ENCODE results near the gene CUX1.

The CUX1 gene

DNA sequence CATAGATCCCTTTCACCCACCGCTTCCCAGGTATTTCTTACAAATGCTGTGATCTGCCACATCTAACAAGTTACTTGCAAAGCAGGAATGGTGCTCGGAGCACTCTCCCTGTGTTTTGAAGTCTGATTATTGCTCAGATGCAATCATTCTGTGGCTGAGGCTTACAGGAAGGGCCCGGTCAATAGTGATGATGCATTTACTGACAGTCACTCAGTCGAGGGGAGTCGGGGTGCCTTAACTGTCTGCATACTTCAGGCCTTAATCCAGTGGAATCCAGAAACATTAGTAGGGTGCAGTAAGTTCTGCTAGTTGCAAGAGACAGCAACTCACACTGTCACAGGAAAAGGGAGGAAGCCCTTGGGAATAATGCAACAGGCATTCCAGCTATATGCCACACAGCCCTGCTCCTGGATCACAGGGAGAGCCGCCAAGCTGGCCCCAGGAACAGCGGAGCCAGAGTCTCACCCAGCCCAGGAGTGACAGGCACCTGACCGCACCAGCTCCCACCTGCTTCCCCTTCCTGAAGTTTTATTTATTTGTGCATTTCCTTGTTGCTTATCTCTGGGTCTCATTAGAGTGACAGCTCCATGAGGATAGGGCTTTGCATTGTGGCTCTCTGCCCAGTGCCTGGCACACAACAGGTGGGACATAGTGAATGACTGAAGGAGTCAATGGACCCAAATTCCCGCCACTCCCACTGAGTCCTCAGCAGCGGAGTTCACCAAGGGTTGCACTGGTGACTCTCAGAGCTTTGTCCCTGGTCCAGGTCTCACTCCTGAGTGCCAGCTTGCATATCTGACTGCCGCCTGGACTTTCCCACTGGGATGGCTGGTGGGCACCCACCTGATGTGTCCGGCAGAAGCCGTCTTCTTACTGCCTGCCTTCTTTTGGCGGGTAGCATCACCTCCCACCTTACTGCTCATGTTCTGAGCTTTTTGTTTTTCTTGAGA, 256.8 kb downstream of the CUX1 start:
- DNase-seq (ENCODE audit: low read depth) = no peak

DNA sequence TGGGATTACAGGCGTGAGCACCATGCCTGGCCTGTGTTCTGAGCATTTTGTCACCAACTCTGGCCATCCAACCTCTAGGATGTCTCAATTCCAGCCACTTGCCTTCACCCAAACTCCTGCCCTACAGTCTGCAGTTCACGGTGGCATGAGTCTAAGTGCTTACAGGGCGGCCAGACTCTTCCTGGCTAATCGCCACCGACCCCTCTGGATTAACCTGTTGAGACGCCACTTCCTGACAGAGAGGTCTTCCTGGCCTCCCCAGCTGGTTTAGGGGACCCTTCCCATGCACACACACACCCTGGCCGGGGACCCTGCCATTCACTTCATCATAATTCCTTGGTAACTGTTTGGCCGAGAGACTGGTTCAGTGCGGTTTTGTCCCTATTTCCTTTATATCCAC, 257.7 kb downstream of the CUX1 start:
- DNase-seq (ENCODE audit: low read depth) = no peak

- no peak for DNase-seq (ENCODE audit: low read depth)
These were observed 258.2 kb downstream of the CUX1 start for GRCh38 chr7:102075553-102076135.

- no peak for DNase-seq (ENCODE audit: low read depth)
These were observed 259.7 kb downstream of the CUX1 start for GRCh38 chr7:102077081-102077480.

DNA sequence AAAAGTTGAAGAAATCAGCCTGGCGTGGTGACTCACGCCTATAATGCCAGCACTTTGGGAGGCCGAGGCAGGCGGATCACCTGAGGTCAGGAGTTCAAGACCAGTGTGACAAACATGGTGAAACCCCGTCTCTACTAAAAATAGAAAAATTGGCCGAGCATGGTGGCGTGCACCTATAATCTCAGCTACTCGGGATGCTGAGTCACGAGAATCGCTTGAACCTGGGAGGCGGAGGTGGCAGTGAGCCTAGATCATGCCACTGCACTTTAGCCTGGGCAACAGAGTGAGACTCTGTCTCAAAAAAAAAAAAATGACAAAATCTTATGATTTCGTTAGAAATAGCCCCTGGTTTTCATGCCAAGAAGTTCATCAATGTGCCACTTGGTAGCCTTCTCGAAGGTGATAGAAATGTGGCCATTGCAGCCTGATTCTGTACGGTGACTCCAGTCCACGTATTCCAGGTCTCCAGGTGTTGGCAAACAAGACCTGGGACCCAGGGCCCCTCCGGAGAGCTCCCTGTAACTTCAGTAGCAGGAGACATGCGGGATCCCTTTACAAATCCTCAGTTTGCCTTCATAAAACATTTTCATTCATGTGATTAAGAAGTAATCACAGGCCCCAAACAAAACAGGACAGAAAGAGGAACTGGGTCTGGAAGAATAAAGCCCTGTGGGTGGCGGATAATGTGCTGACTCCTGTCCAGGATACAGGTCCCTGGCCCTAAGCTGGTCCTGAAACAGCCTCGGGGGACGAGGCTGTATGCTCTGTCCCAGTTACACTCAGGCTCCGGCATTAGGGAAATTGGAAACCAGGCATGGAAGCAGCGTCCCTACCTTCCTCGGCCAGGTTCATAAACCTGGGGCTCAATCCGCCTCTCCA, 262.0 kb downstream of the CUX1 start:
- no peak for DNase-seq (ENCODE audit: low read depth)

GRCh38 chr7:102080019-102080433, 262.6 kb downstream of the CUX1 start:
- no peak for DNase-seq (ENCODE audit: low read depth)

GRCh38 chr7:102080434-102081243, 263.2 kb downstream of the CUX1 start:
- DNase-seq (ENCODE audit: low read depth) = no peak

DNA sequence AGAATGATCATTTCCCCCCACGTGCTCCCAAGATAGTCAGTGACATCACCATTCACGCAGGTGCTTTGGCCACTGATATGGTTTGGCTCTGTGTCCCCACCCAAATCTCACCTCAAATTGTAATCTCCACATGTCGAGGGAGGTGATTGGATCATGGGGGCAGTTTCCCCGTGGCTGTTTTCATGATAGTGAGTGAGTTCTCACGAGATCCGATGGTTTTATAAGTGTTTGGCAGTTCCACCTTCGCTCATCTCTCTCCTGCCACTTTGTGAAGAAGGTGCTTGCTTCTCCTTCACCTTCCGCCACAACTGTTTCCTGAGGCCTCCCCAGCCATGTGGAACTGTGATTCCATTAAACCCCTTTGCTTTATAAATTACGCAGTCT, 263.8 kb downstream of the CUX1 start:
- DNase-seq (ENCODE audit: low read depth) = no peak

DNA sequence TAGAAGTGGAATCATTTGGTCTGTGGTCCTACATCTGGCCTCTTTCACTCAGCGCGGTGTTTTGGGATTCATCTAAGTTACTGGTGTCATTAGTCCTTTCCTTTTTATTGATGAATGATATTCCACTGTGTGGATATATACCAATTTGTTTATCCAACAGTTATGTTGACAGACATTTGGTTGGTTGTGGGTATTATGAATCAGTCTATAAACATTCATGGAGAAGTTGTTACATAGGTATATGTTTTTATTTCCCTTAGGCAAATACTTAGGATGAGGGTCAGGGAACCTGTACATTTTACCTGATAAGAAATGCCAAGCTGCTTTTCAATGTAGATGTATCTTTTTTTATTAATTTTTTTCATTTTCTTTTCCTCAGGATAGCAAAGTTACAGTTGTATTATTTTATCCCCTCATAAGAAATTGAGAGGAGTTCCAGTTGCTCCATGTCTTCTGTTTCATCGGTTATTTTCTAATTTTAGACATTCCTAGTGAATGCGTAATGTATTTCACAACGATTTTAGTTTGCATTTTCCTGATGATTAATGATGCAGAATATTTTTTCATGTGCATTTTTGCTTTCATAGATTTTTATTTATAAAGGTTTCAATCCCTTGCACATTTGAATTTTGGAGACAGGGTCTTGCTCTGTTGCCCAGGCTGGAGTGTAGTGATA, 265.4 kb downstream of the CUX1 start:
- no peak for DNase-seq (ENCODE audit: low read depth)

DNA sequence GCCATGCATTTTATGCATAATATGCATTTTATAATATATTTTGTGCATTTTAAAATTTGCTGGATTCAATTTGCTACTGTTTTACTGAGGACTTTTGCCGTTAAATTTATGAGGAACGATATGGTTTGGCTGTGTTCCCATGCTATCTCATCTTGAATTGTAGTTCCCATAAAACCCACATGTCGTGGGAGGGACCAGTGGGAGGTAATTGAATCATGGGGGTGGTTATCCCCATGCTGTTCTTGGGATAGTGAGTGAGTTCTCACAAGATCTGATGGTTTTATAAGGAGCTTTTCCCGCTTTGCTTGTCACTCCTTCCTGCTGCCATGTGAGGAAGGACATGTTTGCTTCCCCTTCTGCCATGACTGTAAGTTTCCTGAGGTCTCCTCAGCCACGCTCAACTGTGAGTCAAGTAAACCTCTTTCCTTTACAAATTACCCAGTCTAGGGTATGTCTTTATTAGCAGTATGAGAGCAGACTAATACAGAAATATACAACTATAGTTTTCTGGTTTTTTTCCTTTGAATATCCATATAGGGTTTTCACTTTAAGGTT, 267.9 kb downstream of the CUX1 start:
- DNase-seq (ENCODE audit: low read depth) = no peak

GRCh38 chr7:102089175-102090098, 272.0 kb downstream of the CUX1 start:
- no peak for DNase-seq (ENCODE audit: low read depth)

- no peak for DNase-seq (ENCODE audit: low read depth)
These were observed 276.3 kb downstream of the CUX1 start for GRCh38 chr7:102093599-102094315.

GRCh38 chr7:102094316-102094650, 276.9 kb downstream of the CUX1 start:
- DNase-seq (ENCODE audit: low read depth) = no peak

GRCh38 chr7:102095321-102096011, 278.0 kb downstream of the CUX1 start:
- no peak for DNase-seq (ENCODE audit: low read depth)

DNA sequence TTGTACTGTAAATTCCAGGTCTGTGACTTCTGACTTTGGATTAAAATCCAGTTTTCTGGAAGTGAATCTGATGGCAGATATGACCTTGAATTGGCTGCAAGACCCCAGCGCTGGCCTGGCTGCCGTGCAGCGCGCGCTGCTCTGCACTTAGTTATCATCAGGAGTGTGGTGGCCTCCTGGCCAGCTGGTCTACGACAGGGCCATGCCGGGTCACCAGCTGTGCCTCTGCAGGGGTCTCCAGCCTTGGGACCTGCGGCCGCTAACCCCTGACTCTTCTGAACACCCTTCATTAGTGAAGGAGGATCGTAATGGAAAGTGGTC, 278.5 kb downstream of the CUX1 start:
- no peak for DNase-seq (ENCODE audit: low read depth)

DNA sequence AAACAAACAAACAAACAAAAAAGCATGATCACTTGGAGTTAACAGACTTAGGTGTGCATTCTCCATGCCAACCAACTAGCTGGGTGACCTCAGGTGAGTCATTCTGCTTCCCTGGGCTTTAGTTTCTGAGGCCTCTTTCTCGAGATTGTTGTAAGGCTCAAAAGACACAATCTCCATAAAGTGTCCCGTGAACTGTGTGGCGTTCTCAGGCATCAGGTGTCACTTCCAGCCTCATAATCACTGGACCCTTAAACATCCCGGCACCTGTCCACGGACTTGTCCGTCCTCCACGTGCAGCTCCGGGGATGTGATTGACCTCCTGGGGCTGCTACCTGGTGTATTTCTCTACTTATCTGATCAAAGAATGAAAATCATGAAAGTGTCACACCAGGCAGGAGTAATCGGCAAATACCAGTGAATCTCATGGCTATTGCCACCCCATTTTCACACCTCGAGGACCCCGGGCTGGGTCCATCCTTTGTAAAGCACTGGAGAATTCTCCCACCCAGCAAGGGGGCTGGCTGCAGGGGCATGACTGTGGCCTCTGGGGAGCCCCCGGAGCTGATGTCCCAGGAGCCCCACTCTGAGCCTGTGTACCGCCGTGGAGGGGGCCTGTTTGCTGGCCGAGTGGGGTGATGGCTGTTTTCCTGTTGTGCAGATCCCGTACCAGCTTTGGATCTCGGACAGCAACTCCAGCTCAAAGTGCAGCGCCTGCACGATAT, 279.4 kb downstream of the CUX1 start:
- DNase-seq (ENCODE audit: low read depth) = no peak

GRCh38 chr7:102097601-102098161, 280.3 kb downstream of the CUX1 start:
- DNase-seq (ENCODE audit: low read depth) = no peak

DNA sequence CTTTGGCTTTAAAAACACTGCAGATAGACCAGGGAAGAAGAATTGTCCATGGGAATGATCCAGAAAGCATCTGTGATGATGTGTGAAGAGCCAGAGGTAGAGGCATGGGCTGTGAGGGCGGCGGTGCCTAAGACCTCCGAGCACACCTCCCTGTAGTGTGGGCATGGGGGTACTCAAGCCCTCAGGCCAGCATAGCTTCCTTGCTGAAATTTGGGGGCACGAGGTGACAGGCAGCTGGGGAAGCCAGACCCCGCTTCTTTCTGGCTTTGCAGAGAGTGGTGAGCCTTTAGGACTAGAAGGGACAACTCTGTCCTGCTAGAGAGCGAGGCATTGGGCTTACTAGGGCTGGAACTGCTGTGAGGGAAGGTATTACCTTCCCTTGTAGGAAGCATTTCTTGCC, 281.6 kb downstream of the CUX1 start:
- DNase-seq (ENCODE audit: low read depth) = no peak
